Mucosa of stomach (tissue), 1 donor: ENCODE data around the gene HBE1.
"Not testable (repeated sequence)": the region's sequence is repeated elsewhere in the genome, so short reads cannot be mapped to it uniquely, and the experiment has no call there.

ENCODE experiments used
- H3K27me3 ChIP-seq: one replicate; pipeline ENCODE4 v1.7.0; 2013; ENCODE audit warnings: mild to moderate bottlenecking, low read length; ENCODE audit not compliant: control insufficient read depth, insufficient read depth
- H3K36me3 ChIP-seq: one replicate; pipeline ENCODE4 v1.7.0; 2013; ENCODE audit warnings: low read length; ENCODE audit not compliant: control insufficient read depth, insufficient read depth
- H3K4me1 ChIP-seq: one replicate; pipeline ENCODE4 v1.7.0; 2013; ENCODE audit warnings: mild to moderate bottlenecking, low read length; ENCODE audit not compliant: control insufficient read depth, insufficient read depth
- H3K4me3 ChIP-seq: one replicate; pipeline ENCODE4 v1.7.0; 2013; ENCODE audit warnings: low read length
- H3K9ac ChIP-seq: one replicate; pipeline ENCODE4 v1.7.0; 2013; ENCODE audit warnings: mild to moderate bottlenecking, low read length, moderate library complexity
- H3K9me3 ChIP-seq: one replicate; pipeline ENCODE4 v1.7.0; 2013; ENCODE audit warnings: mild to moderate bottlenecking, low read length, moderate library complexity; ENCODE audit not compliant: control insufficient read depth
- donor health status: Pancreatic carcinoma.

Gene HBE1

DNA sequence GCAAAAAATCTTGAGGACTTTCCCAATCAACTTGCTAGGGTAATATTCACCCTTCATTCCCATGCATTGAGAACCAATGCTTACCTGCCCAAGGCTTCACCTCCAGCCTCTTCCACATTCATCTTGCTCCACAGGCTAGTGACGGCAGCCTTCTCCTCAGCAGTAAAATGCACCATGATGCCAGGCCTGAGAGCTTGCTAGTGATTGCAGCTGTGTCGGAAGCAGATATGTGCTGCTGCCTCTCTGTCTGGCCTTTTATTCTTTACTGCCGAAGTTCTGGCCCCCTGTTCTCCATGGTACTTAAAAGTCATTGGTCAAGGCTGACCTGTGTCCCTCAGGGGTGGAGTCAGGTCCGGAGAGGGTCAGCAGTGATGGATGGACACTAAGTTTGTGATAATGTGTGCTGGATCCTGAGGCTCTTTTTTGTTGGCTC, at the start of gene HBE1:
TSS of gene HBE1 (minus strand) at position 231 of the 433 bp plus-strand sequence. CDS start at position 176, 55 bp downstream.
- Histone ChIP-seq H3K27me3 (no peaks in the 10 kb centered on the region), H3K9me3 (no peaks in the 10 kb centered on the region), H3K36me3 (no peaks in the 10 kb centered on the region), H3K4me1 (no peaks in the 10 kb centered on the region), H3K4me3 (no peak within 1 kb of the TSS), H3K9ac (no peak within 1 kb of the TSS)

DNA sequence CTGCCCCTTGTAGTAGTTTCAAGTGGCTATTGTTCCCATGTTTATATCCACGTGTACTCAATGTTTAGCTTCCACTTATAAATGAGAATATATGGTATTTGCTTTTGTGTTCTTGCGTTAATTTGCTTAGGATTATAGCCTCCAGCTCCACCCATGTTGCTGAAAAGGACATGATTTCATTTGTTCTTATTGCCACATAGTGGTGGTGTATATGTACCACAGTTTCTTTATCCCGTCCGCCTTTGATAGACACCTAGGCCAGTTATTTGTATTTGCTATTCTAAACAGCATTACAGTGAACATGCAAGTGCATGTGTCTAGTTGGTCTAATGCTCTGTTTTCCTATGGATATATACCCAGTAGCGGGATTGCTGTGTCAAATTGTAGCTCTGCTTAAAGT, 47.5 kb upstream of the HBE1 start:
- no peak overlapping the region for H3K9ac ChIP-seq
- H3K36me3 ChIP-seq, result no peaks in the 10 kb centered on the region
- no peaks in the 10 kb centered on the region for H3K9me3 ChIP-seq
- H3K4me1 ChIP-seq, result no peaks in the 10 kb centered on the region
- H3K27me3 ChIP-seq, result no peaks in the 10 kb centered on the region
- no peak overlapping the region for H3K4me3 ChIP-seq

DNA sequence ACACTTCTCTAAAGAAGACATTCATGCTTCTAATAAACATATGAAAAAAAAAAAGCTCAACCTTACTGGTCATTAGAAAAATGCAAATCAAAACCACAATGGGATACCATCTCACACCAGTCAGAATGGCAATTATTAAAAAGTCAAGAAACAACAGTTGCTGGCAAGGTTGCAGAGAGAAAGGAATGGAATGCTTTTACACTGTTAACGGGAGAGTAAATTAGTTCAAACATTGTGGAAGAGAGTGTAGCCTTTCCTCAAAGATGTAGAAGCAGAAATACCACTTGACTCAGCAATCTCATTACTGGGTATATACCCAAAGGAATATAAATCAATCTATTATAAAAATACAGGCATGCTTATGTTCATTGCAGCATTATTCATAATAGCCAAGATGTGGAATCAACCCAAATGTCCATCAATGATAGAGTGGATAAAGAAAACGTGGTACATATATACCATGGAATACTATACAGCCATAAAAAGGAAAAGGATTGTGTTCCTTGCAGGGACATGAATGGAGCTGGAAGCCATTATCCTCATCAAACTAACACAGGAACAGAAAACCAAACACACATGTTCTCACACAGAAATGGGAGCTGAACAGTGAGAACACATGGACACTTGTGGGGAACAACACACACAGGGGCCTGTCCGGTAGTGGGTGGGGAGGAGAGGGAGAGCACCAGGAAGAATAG, 43.7 kb upstream of the HBE1 start:
- not testable (repeated sequence) for H3K9me3 ChIP-seq, H3K9ac ChIP-seq, H3K4me3 ChIP-seq, H3K4me1 ChIP-seq, H3K27me3 ChIP-seq, H3K36me3 ChIP-seq

- H3K27me3 ChIP-seq, result no peaks in the 10 kb centered on the region
- H3K9ac ChIP-seq, result no peak overlapping the region
- H3K36me3 ChIP-seq, result no peaks in the 10 kb centered on the region
- H3K9me3 ChIP-seq, result no peaks in the 10 kb centered on the region
- H3K4me3 ChIP-seq, result no peak overlapping the region
- no peaks in the 10 kb centered on the region for H3K4me1 ChIP-seq
Observed at GRCh38 chr11:5310423-5310822, 40.7 kb upstream of the HBE1 start.

- no peaks in the 10 kb centered on the region for H3K9me3 ChIP-seq
- H3K4me1 ChIP-seq, result no peaks in the 10 kb centered on the region
- H3K4me3 ChIP-seq, result no peak overlapping the region
- H3K27me3 ChIP-seq, result no peaks in the 10 kb centered on the region
- H3K36me3 ChIP-seq, result no peaks in the 10 kb centered on the region
- H3K9ac ChIP-seq, result no peak overlapping the region
Observed at GRCh38 chr11:5307256-5308019, 37.7 kb upstream of the HBE1 start.

- Histone ChIP-seq H3K36me3 (no peaks in the 10 kb centered on the region), H3K4me1 (no peaks in the 10 kb centered on the region), H3K27me3 (no peaks in the 10 kb centered on the region), H3K9me3 (no peaks in the 10 kb centered on the region), H3K4me3 (no peak overlapping the region), H3K9ac (no peak overlapping the region)
Observed at GRCh38 chr11:5304046-5304445, 34.3 kb upstream of the HBE1 start.

GRCh38 chr11:5303626-5304025, 33.9 kb upstream of the HBE1 start:
- no peak overlapping the region for H3K9ac ChIP-seq
- no peaks in the 10 kb centered on the region for H3K9me3 ChIP-seq
- no peaks in the 10 kb centered on the region for H3K27me3 ChIP-seq
- H3K4me3 ChIP-seq, result no peak overlapping the region
- H3K4me1 ChIP-seq, result no peaks in the 10 kb centered on the region
- H3K36me3 ChIP-seq, result no peaks in the 10 kb centered on the region

GRCh38 chr11:5301846-5302245, 32.1 kb upstream of the HBE1 start, which contains the start of gene OR51B4:
Gene OR51B4 (minus strand): TSS chr11:5301946. CDS start chr11:5301946, 0 bp downstream.
- H3K4me3 ChIP-seq, result no peak within 1 kb of the TSS
- no peaks in the 10 kb centered on the region for H3K9me3 ChIP-seq
- no peak within 1 kb of the TSS for H3K9ac ChIP-seq
- H3K36me3 ChIP-seq, result no peaks in the 10 kb centered on the region
- H3K27me3 ChIP-seq, result no peaks in the 10 kb centered on the region
- no peaks in the 10 kb centered on the region for H3K4me1 ChIP-seq

GRCh38 chr11:5300251-5300650, 30.5 kb upstream of the HBE1 start:
- Histone ChIP-seq H3K4me3 (no peak overlapping the region), H3K4me1 (no peaks in the 10 kb centered on the region), H3K9me3 (no peaks in the 10 kb centered on the region), H3K36me3 (no peaks in the 10 kb centered on the region), H3K27me3 (no peaks in the 10 kb centered on the region), H3K9ac (no peak overlapping the region)

DNA sequence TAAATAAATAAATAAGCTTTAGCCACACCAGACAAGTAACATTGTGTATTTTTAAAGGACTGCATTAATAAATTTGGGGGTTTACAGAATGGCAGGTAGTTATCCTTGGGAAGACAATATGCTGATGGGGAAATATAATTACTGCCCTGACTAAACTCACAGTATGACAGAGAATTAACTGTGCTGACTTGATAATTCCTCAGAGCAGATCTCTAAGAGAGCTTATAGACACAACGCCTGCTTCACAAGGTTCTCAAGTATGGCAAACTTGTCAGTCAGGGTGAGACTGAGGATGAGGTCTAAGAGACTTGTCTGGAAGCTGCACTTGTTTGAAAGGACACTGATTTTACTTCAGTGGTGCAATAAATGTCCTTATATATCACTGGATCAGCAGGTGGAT, 28.7 kb upstream of the HBE1 start:
- Histone ChIP-seq H3K27me3 (no peaks in the 10 kb centered on the region), H3K4me3 (no peak overlapping the region), H3K4me1 (no peaks in the 10 kb centered on the region), H3K36me3 (no peaks in the 10 kb centered on the region), H3K9me3 (no peaks in the 10 kb centered on the region), H3K9ac (no peak overlapping the region)

DNA sequence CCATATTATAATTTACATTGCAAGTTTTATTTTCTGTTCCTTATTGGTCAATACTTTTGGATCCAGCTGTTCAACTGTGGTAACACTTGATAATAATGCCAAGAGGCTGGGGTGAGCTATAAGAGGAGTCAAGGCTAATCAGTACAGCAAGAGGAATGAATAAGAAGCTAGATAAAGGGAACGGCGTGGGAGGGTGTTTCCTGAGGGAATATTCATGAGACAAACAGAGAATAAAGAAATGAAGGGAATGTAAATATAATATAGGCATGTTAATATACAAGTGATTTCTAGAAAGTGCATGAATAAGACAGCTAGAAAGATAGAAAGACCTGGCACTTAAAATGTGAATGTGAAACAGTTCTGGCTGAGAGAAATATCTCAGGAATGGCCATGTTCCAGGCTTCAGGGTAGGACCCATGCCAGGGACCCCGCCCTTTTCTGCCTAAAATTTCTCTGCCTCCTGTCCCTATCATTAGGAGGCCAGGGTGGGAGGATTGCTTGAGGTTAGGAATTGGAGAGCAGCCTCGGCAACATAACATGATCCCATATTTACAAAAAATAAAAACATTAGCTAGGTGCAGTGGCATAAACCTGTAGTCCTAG, 28.1 kb upstream of the HBE1 start:
- Histone ChIP-seq H3K27me3 (no peaks in the 10 kb centered on the region), H3K9ac (no peak overlapping the region), H3K4me3 (no peak overlapping the region), H3K36me3 (no peaks in the 10 kb centered on the region), H3K4me1 (no peaks in the 10 kb centered on the region), H3K9me3 (no peaks in the 10 kb centered on the region)

DNA sequence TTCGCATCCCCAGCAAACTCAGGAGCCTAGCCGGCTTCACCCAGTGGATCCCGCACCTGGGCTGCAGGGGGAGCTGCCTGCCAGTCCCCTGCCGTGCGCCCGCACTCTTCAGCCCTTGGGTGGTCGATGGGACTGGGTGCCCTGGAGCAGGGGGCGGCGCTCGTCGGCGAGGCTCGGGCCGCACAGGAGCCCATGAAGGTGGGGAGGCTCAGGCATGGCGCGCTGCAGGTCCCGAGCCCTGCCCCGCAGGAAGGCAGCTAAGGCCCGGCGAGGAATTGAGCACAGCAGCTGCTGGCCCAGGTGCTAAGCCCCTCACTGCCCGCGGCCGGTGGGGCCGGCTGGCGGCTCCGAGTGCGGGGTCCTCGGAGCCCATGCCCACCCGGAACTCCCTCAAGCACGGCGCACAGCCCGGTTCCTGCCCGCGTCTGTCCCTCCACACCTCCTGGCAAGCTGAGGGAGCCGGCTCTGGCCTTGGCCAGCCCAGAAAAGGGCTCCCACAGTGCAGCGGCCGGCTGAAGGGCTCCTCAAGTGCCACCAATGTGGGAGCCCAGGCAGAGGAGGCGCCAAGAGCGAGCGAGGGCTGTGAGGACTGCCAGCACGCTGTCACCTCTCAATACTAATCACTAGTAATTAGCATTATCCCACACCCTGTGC, 24.7 kb upstream of the HBE1 start:
- H3K27me3 ChIP-seq, H3K9me3 ChIP-seq, H3K4me1 ChIP-seq, H3K9ac ChIP-seq, H3K4me3 ChIP-seq, H3K36me3 ChIP-seq: not testable (repeated sequence)
